ENCODE data around the gene SFXN5.
A peak's percentile ranks its signal among the peaks of the same experiment; 100 is the strongest.

Gene SFXN5

DNA sequence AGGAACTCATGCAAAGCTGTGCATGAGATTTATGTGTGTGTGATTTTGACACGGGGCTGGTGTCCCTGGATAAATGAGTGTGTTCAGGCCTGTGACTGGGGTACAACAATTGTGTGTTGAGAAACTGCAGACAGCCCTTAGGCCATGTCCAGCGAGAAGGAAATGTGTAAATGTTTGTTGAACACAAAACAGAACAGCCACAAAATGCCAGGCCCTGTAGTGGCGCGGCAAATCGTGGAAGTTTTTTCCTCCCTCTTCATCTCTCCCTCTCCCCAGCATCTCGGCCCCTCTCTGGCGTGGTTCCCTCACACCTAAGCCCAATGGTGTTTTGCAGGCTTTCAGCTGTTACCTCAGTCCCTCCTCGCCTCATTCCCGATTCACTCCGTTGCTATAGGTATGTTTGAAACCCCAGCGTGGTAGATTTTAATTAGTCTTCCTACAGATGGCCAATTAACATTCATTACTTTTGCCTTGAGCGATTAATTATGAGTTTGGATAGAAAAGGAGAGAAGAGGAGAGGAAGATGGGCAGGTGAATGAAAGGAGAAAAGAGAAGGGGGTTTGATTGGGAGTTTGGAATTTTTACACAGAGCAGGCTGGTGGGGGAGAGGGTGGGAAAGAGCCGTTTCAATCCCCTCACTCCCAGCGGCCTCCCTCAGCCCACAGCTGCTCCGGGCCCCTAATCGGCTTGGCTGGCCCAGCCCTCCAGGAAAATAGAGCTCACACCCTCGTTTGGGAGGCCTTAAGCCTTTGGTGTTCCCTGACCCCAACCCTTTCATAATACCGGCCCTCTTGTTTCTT lies 173.5 kb downstream of the SFXN5 start:
- no peaks in the 10 kb centered on the region for H3K4me1 Mint-ChIP-seq
- no peak overlapping the region for H3K4me3 Mint-ChIP-seq
- CTCF ChIA-PET = interaction anchor here (1.0 to 1.3 kb wide), 3 partner anchors 11 to 280 kb away, joined by 3 to 4 read pairs (median 4); partner anchors contain the start of gene SPR
- DNase-seq = no peak
- no peaks in the 10 kb centered on the region for H3K36me3 Mint-ChIP-seq
- no peaks in the 10 kb centered on the region for H3K9me3 Mint-ChIP-seq
- H3K27ac Mint-ChIP-seq = no peak overlapping the region
- H3K27me3 Mint-ChIP-seq = peaks cover 79% of the 10 kb centered on the region

- Mint-ChIP-seq H3K27me3 (peaks cover 77% of the 10 kb centered on the region), H3K4me3 (no peak overlapping the region), H3K9me3 (no peaks in the 10 kb centered on the region), H3K36me3 (no peaks in the 10 kb centered on the region), H3K27ac (no peak overlapping the region), H3K4me1 (no peaks in the 10 kb centered on the region)
- no peak for DNase-seq
- CTCF ChIA-PET = interaction anchor here (2.0 to 7.7 kb wide), 3 partner anchors 73 to 95 kb away, joined by 4 to 155 read pairs (median 29); no protein-coding TSS in a partner anchor
Measured at GRCh38 chr2:72896446-72896845, 175.1 kb downstream of the SFXN5 start.

- no peak for DNase-seq
- Mint-ChIP-seq H3K27ac (no peak overlapping the region), H3K27me3 (peaks cover 77% of the 10 kb centered on the region), H3K4me1 (no peaks in the 10 kb centered on the region), H3K36me3 (no peaks in the 10 kb centered on the region), H3K9me3 (no peaks in the 10 kb centered on the region), H3K4me3 (no peak overlapping the region)
- CTCF ChIA-PET = interaction anchor here (0.6 to 7.7 kb wide), 11 partner anchors 10 to 280 kb away, joined by 3 to 155 read pairs (median 3); no protein-coding TSS in a partner anchor
Measured at GRCh38 chr2:72895759-72896281, 175.7 kb downstream of the SFXN5 start.

GRCh38 chr2:72895154-72895553 lies 176.4 kb downstream of the SFXN5 start:
- Mint-ChIP-seq H3K9me3 (no peaks in the 10 kb centered on the region), H3K36me3 (no peaks in the 10 kb centered on the region), H3K27me3 (peaks cover 77% of the 10 kb centered on the region), H3K4me1 (no peaks in the 10 kb centered on the region), H3K27ac (no peak overlapping the region), H3K4me3 (no peak overlapping the region)
- DNase-seq = no peak
- CTCF ChIA-PET = interaction anchor here (0.6 to 7.7 kb wide), 12 partner anchors 9 to 297 kb away, joined by 3 to 155 read pairs (median 3); no protein-coding TSS in a partner anchor

GRCh38 chr2:72894514-72894913 lies 177.0 kb downstream of the SFXN5 start:
- no peak overlapping the region for H3K27ac Mint-ChIP-seq
- no peaks in the 10 kb centered on the region for H3K36me3 Mint-ChIP-seq
- no peak overlapping the region for H3K4me3 Mint-ChIP-seq

DNA sequence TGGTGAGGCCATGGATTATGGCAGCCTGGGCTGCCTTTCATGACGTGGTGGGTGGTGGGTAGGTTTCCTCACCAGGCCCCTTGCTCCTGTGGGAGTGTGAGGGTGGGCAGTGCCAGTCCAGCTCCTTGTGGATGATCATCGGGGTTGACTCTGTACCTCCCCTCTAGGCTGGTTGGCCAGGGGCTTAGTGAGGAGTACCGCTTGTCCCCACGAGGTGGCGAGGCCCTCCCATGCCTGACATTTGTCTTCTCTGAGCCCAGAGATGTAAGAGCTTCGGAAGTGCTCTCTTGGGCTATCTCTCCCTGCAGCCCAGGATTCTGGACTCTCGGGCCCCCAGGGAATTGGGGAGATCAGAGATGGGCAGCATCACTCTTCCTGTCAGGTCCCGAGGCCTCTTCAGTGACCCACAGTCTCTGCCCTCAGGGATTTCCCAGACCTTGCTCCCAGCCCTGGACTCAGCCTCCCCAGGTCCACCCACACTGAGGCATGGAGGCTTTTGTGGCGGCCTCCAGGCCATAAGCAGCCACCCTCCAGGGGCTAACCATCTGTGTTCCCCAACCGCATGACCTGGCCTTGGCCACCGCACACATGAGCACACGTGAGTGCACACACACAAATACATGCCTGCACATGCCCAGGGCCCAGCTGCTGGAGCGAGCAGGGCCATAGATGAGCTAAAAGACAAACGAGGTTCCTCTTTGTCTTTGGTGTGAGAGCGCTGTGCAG lies 177.8 kb downstream of the SFXN5 start:
- H3K9me3 Mint-ChIP-seq = no peaks in the 10 kb centered on the region
- peak; percentile 65 for DNase-seq
- CTCF ChIA-PET = interaction anchor here (0.6 to 7.7 kb wide), 33 partner anchors 9 to 334 kb away, joined by 3 to 155 read pairs (median 6); partner anchors contain the start of gene SMYD5

More at GRCh38 chr2:72894514-72894913, 177.0 kb downstream of the SFXN5 start:
- Mint-ChIP-seq H3K4me1 (no peaks in the 10 kb centered on the region), H3K9me3 (no peaks in the 10 kb centered on the region), H3K27me3 (peaks cover 77% of the 10 kb centered on the region)
- no peak for DNase-seq
- CTCF ChIA-PET = interaction anchor here (1.0 to 7.7 kb wide), 19 partner anchors 8 to 317 kb away, joined by 3 to 155 read pairs (median 4); partner anchors contain the start of gene SMYD5

DNA sequence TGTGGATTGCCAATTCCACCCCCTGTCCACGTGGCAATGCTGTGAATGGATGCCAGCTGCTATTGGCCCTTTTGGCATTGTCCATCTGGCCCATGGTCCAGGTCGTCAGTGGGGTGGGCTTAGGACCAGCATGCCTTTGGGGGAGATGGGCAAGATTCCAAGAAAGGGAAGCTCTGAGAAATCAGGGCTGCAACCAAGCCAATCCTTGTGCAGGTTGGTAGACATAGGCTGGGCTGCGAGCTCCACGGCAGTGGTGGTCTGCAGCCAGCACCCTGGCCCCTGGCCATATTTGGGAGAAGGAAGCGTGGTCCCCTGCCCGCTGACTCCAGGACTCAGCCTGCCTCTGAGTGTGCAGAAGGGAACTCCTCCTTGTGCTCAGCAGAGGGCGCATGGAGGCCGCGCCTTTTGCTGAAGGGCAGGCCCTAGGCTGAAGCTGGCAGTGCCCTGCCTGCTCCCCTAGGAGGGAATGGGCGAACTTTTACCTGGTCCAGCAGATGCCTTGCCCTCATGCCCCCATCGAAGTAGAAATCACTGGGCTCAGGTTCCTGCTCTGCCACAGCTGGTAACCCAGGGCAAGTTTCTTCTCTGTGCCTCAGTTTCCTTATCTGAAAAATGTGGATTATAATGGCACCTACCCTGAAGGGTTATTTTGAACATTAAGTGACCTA lies 178.9 kb downstream of the SFXN5 start:
- peaks cover 3% of the 10 kb centered on the region for H3K4me1 Mint-ChIP-seq
- H3K9me3 Mint-ChIP-seq = no peaks in the 10 kb centered on the region
- peaks cover 82% of the 10 kb centered on the region for H3K27me3 Mint-ChIP-seq
- peak; percentile 78 for DNase-seq
- no peak overlapping the region for H3K4me3 Mint-ChIP-seq
- H3K27ac Mint-ChIP-seq = no peak overlapping the region
- CTCF ChIA-PET = interaction anchor here (0.6 to 7.7 kb wide), 32 partner anchors 9 to 319 kb away, joined by 3 to 155 read pairs (median 6); partner anchors contain the start of gene SMYD5
- H3K36me3 Mint-ChIP-seq = no peaks in the 10 kb centered on the region

More for the DNA sequence above, 177.8 kb downstream of the SFXN5 start:
- H3K27me3 Mint-ChIP-seq = peaks cover 82% of the 10 kb centered on the region
- no peaks in the 10 kb centered on the region for H3K4me1 Mint-ChIP-seq
- no peaks in the 10 kb centered on the region for H3K36me3 Mint-ChIP-seq
- H3K4me3 Mint-ChIP-seq = no peak overlapping the region
- H3K27ac Mint-ChIP-seq = no peak overlapping the region

Data from activated naive CD4-positive, alpha-beta T cell treated with anti-CD3 and anti-CD28 coated beads, Interleukin-2, amount 10 ng/mL, durations not matched to agents 7 days and 5 days (primary cell).